Bronchial epithelial cell (primary cell): ENCODE measurements around the gene CRTC3. TPM values are rescaled to one million over a fixed set of nuclear protein-coding genes. Genes with fewer than 3 reads are reported as not detected.

Experiments used
- DNase-seq: peaks from one replicate; pipeline ENCODE4 v3.0.0-alpha.2; 2010; ENCODE audit warnings: low read depth
- FAIRE-seq: peaks from 2 replicates; lab custom pipeline; 2011; peaks lifted over from hg19 to GRCh38; lab: Jason Lieb, UNC
- H3K27me3 ChIP-seq: 2 replicates; pipeline ENCODE4 v1.5.1; 2011; ENCODE audit warnings: low read length; ENCODE audit not compliant: control insufficient read depth, insufficient read depth
- H3K36me3 ChIP-seq: 2 replicates; pipeline ENCODE4 v1.5.1; 2011; ENCODE audit warnings: low read length; ENCODE audit not compliant: control insufficient read depth, insufficient read depth
- H3K4me3 ChIP-seq: 2 replicates; pipeline ENCODE4 v1.5.1; 2011; ENCODE audit warnings: mild to moderate bottlenecking, low read depth, low read length, control low read depth
- total RNA-seq: library from RNA; depleted of rRNA; stranded (reverse); fragments of >200 nt; gene quantifications from 2 replicates; pipeline ENCODE4 v1.2.1, GENCODE V29; 2014
- TF ChIP-seq, protein P1 (sequence below): IDR thresholded peaks from 2 replicates; pipeline ENCODE4 v1.5.1; 2011; ENCODE audit warnings: mild to moderate bottlenecking, moderate library complexity, low read length, control low read depth, inconsistent platforms; ENCODE audit not compliant: insufficient read depth, severe bottlenecking

CRTC3 gene
- total RNA-seq, 1 donor from 2014 or later: 5.8 TPM

- DNase-seq: no peak
- no peak for FAIRE-seq
- no peaks in the 10 kb centered on the region for H3K36me3 ChIP-seq
- TF ChIP-seq, protein P1, sequence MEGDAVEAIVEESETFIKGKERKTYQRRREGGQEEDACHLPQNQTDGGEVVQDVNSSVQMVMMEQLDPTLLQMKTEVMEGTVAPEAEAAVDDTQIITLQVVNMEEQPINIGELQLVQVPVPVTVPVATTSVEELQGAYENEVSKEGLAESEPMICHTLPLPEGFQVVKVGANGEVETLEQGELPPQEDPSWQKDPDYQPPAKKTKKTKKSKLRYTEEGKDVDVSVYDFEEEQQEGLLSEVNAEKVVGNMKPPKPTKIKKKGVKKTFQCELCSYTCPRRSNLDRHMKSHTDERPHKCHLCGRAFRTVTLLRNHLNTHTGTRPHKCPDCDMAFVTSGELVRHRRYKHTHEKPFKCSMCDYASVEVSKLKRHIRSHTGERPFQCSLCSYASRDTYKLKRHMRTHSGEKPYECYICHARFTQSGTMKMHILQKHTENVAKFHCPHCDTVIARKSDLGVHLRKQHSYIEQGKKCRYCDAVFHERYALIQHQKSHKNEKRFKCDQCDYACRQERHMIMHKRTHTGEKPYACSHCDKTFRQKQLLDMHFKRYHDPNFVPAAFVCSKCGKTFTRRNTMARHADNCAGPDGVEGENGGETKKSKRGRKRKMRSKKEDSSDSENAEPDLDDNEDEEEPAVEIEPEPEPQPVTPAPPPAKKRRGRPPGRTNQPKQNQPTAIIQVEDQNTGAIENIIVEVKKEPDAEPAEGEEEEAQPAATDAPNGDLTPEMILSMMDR: no peak
- H3K27me3 ChIP-seq: no peaks in the 10 kb centered on the region
- H3K4me3 ChIP-seq: no peak overlapping the region
Observed at GRCh38 chr15:90580099-90580498, 50.4 kb downstream of the CRTC3 start.

GRCh38 chr15:90580541-90580940, 50.8 kb downstream of the CRTC3 start:
- Histone ChIP-seq H3K27me3 (no peaks in the 10 kb centered on the region), H3K36me3 (no peaks in the 10 kb centered on the region), H3K4me3 (no peak overlapping the region)
- DNase-seq (no peak), FAIRE-seq (no peak)
- TF ChIP-seq, protein P1: no peak

GRCh38 chr15:90580946-90581345, 51.2 kb downstream of the CRTC3 start:
- TF ChIP-seq, protein P1: no peak
- Histone ChIP-seq H3K4me3 (no peak overlapping the region), H3K27me3 (no peaks in the 10 kb centered on the region), H3K36me3 (no peaks in the 10 kb centered on the region)
- FAIRE-seq (no peak), DNase-seq (no peak)

GRCh38 chr15:90581771-90582352, 52.1 kb downstream of the CRTC3 start:
- FAIRE-seq (no peak), DNase-seq (no peak)
- no peak overlapping the region for H3K4me3 ChIP-seq
- no peaks in the 10 kb centered on the region for H3K27me3 ChIP-seq
- TF ChIP-seq, protein P1: no peak
- H3K36me3 ChIP-seq: no peaks in the 10 kb centered on the region

GRCh38 chr15:90582553-90582952, 52.8 kb downstream of the CRTC3 start:
- TF ChIP-seq, protein P1: no peak

More at GRCh38 chr15:90582553-90582952, 52.8 kb downstream of the CRTC3 start:
- no peaks in the 10 kb centered on the region for H3K27me3 ChIP-seq
- no peaks in the 10 kb centered on the region for H3K36me3 ChIP-seq
- DNase-seq (no peak), FAIRE-seq (no peak)
- H3K4me3 ChIP-seq: no peak overlapping the region
